AG04449 (cell line): Measurements from ENCODE around the gene HOXB4.
A peak's percentile ranks its signal among the peaks of the same experiment; 100 is the strongest.

Source experiments
- CTCF ChIA-PET: fragments of 350-600 bp; formaldehyde crosslinking; extraction: SDS; loops from one replicate; lab custom pipeline; 2021; ENCODE audit warnings: antibody characterized with exemption; lab: Yijun Ruan, JAX
- POLR2A ChIA-PET: fragments of 400-600, 350-600 bp; formaldehyde crosslinking; extraction: SDS; loops from one replicate; lab custom pipeline; 2020; ENCODE audit warnings: antibody characterized with exemption, inconsistent platforms; lab: Yijun Ruan, JAX
- DNase-seq: peaks from one replicate; pipeline ENCODE4 v3.0.0-alpha.2; 2010; ENCODE audit warnings: low read depth, low spot score
- H3K4me3 ChIP-seq: 2 replicates; pipeline ENCODE4 v1.5.1; 2011; ENCODE audit warnings: low read depth, mild to moderate bottlenecking, control low read depth, low read length
- CTCF ChIP-seq: IDR thresholded peaks from one replicate; pipeline ENCODE4 v1.5.1; 2011; ENCODE audit warnings: mild to moderate bottlenecking, moderate library complexity, low read length, control low read depth, inconsistent platforms; ENCODE audit not compliant: insufficient read depth; ENCODE audit errors: missing control alignments

HOXB4 gene

GRCh38 chr17:48577330-48577945 is 712 bp downstream of the HOXB4 start:
- DNase-seq = no peak
- peak overlapping the region; percentile 78 for H3K4me3 ChIP-seq
- ChIA-PET CTCF (interaction anchor here (1.0 to 1.3 kb wide), 2 partner anchors 35 to 226 kb away, joined by 3 to 5 read pairs; no protein-coding TSS in a partner anchor), POLR2A (interaction anchor here (1.0 to 2.8 kb wide), 10 partner anchors 10 to 94 kb away, joined by 3 to 16 read pairs (median 6); partner anchors contain the start of gene HOXB5)
- TF ChIP-seq CTCF = no peak

- DNase-seq = no peak
- ChIA-PET CTCF (interaction anchor here (1.0 to 1.3 kb wide), 4 partner anchors 9 to 225 kb away, joined by 3 to 4 read pairs (median 4); no protein-coding TSS in a partner anchor), POLR2A (interaction anchor here (0.8 to 2.8 kb wide), 11 partner anchors 10 to 94 kb away, joined by 3 to 16 read pairs (median 5); partner anchors contain the start of gene HOXB5)
- H3K4me3 ChIP-seq = peak overlapping the region; percentile 78
- TF ChIP-seq CTCF = no peak
Measured at GRCh38 chr17:48576479-48577309, 1.5 kb downstream of the HOXB4 start.

- no peak for DNase-seq
Measured at GRCh38 chr17:48575673-48576478, 2.3 kb downstream of the HOXB4 start.

GRCh38 chr17:48575066-48575582 is 3.0 kb downstream of the HOXB4 start:
- ChIA-PET CTCF (interaction anchor here (0.9 to 1.3 kb wide), 4 partner anchors 18 to 88 kb away, joined by 3 to 5 read pairs (median 4); no protein-coding TSS in a partner anchor), POLR2A (interaction anchor here (0.6 to 2.8 kb wide), 5 partner anchors 9 to 549 kb away, joined by 3 to 16 read pairs (median 3); no protein-coding TSS in a partner anchor)
- TF ChIP-seq CTCF = no peak
- DNase-seq = no peak
- peak overlapping the region; percentile 49 for H3K4me3 ChIP-seq

More at GRCh38 chr17:48575673-48576478, 2.3 kb downstream of the HOXB4 start:
- POLR2A ChIA-PET = interaction anchor here (0.8 to 2.8 kb wide), 10 partner anchors 9 to 93 kb away, joined by 3 to 16 read pairs (median 6); partner anchors contain the start of gene HOXB5
- no peak for TF ChIP-seq CTCF
- H3K4me3 ChIP-seq = peak overlapping the region; percentile 49
- CTCF ChIA-PET = interaction anchor here (1.0 to 1.2 kb wide), 3 partner anchors 8 to 28 kb away, joined by 3 to 4 read pairs (median 4); no protein-coding TSS in a partner anchor

- CTCF ChIA-PET = interaction anchor here (0.9 to 1.3 kb wide), 4 partner anchors 18 to 88 kb away, joined by 3 to 5 read pairs (median 4); no protein-coding TSS in a partner anchor
- DNase-seq = no peak
- POLR2A ChIA-PET = interaction anchor here (0.6 to 1.6 kb wide), 5 partner anchors 8 to 549 kb away, joined by 3 to 5 read pairs (median 3); no protein-coding TSS in a partner anchor
Measured at GRCh38 chr17:48574505-48575065, 3.6 kb downstream of the HOXB4 start.

More at GRCh38 chr17:48574505-48575065, 3.6 kb downstream of the HOXB4 start:
- H3K4me3 ChIP-seq = peak overlapping the region; percentile 49
- no peak for TF ChIP-seq CTCF
